H1 (cell line): ENCODE data around the gene PBX3.
"Not testable (repeated sequence)": the region's sequence is repeated elsewhere in the genome, so short reads cannot be mapped to it uniquely, and the experiment has no call there.

Experiments used
- BRCA1 ChIP-seq: IDR thresholded peaks from 2 replicates; pipeline ENCODE4 v1.6.1; 2012; ENCODE audit warnings: low read depth, low read length, improper control_type of control experiment
- EP300 ChIP-seq, 2 experiments: IDR thresholded peaks; 1 replicate in 1 of 2; 2 replicates in 1 of 2; pipeline ENCODE4 v1.6.1; 2011 to 2012; ENCODE audit warnings: low read depth in 2 of 2, low read length in 2 of 2, mild to moderate bottlenecking in 2 of 2, borderline replicate concordance in 1 of 2, inconsistent platforms in 1 of 2, moderate library complexity in 1 of 2
- EZH2 ChIP-seq: fragments of 200-600 bp; sonication (generic); IDR thresholded peaks from 2 replicates; pipeline ENCODE4 v1.7.1; 2012; ENCODE audit warnings: low read depth, mild to moderate bottlenecking, moderate library complexity, low read length, inconsistent platforms; ENCODE audit not compliant: severe bottlenecking
- HDAC2 ChIP-seq, 2 experiments: fragments of 300-600 bp in 1 of 2; sonication (generic) in 1 of 2; IDR thresholded peaks; 2 replicates each; pipeline ENCODE4 v1.6.1; 2011 to 2012; ENCODE audit warnings: low read depth in 2 of 2, low read length in 2 of 2, mild to moderate bottlenecking in 2 of 2, moderate library complexity in 2 of 2, borderline replicate concordance in 1 of 2, inconsistent platforms in 1 of 2
- JUN ChIP-seq: IDR thresholded peaks from 2 replicates; pipeline ENCODE4 v1.6.1; 2011; ENCODE audit warnings: low read depth, mild to moderate bottlenecking, improper control_type of control experiment, low read length
- POLR2A ChIP-seq, 2 experiments: IDR thresholded peaks; 1 replicate in 1 of 2; 2 replicates in 1 of 2; pipeline ENCODE4 v1.6.1; 2011; ENCODE audit warnings: low read depth in 2 of 2, low read length in 2 of 2, mild to moderate bottlenecking in 2 of 2; ENCODE audit errors: control extremely low read depth in 1 of 2
- POLR2AphosphoS5 ChIP-seq: IDR thresholded peaks from 2 replicates; pipeline ENCODE4 v1.6.1; 2011; ENCODE audit warnings: low read depth, low read length
- SIN3A ChIP-seq, 2 experiments: IDR thresholded peaks in 1 of 2; conservative IDR thresholded peaks in 1 of 2; 2 replicates each; pipeline ENCODE4 v1.6.1; 2011 to 2012; ENCODE audit warnings: low read length in 2 of 2, improper control_type of control experiment in 1 of 2, low read depth in 1 of 2, mild to moderate bottlenecking in 1 of 2
- SP2 ChIP-seq: IDR thresholded peaks from 2 replicates; pipeline ENCODE4 v1.6.1; 2012; ENCODE audit warnings: mild to moderate bottlenecking, low read length, inconsistent platforms
- SP4 ChIP-seq: IDR thresholded peaks from 2 replicates; pipeline ENCODE4 v1.6.1; 2012; ENCODE audit warnings: low read length, inconsistent platforms
- TF ChIP-seq, protein P1 (sequence below), 3 experiments: IDR thresholded peaks; 1 replicate in 2 of 3; 2 replicates in 1 of 3; pipeline versions ENCODE4 v1.5.1 to v1.6.1; 2011; ENCODE audit warnings: low read length in 3 of 3, mild to moderate bottlenecking in 3 of 3, inconsistent platforms in 2 of 3, low read depth in 1 of 3, moderate library complexity in 1 of 3; ENCODE audit not compliant: insufficient read depth in 1 of 3; ENCODE audit errors: control extremely low read depth in 1 of 3
- TF ChIP-seq, protein P2 (sequence below): IDR thresholded peaks from 2 replicates; pipeline ENCODE4 v1.6.1; 2011; ENCODE audit warnings: low read length, improper control_type of control experiment

- not testable (repeated sequence) for TF ChIP-seq BRCA1; HDAC2 (IDR thresholded peaks at IDR 0.05; ENCODE audit: borderline replicate concordance in 1 of 2, low read depth in 2 of 2, low read length in 2 of 2); EZH2; JUN; SIN3A (conservative IDR thresholded peaks at IDR 0.05 in 1 of 2, IDR thresholded peaks at IDR 0.05 in 1 of 2; ENCODE audit: low read depth in 1 of 2, low read length in 2 of 2); POLR2A (IDR thresholded peaks at IDR 0.05; ENCODE audit: control extremely low read depth in 1 of 2, low read depth in 2 of 2, low read length in 2 of 2); EP300 (IDR thresholded peaks at IDR 0.05; ENCODE audit: borderline replicate concordance in 1 of 2, low read depth in 2 of 2, low read length in 2 of 2); SP2; SP4; POLR2AphosphoS5
- TF ChIP-seq, protein P1, sequence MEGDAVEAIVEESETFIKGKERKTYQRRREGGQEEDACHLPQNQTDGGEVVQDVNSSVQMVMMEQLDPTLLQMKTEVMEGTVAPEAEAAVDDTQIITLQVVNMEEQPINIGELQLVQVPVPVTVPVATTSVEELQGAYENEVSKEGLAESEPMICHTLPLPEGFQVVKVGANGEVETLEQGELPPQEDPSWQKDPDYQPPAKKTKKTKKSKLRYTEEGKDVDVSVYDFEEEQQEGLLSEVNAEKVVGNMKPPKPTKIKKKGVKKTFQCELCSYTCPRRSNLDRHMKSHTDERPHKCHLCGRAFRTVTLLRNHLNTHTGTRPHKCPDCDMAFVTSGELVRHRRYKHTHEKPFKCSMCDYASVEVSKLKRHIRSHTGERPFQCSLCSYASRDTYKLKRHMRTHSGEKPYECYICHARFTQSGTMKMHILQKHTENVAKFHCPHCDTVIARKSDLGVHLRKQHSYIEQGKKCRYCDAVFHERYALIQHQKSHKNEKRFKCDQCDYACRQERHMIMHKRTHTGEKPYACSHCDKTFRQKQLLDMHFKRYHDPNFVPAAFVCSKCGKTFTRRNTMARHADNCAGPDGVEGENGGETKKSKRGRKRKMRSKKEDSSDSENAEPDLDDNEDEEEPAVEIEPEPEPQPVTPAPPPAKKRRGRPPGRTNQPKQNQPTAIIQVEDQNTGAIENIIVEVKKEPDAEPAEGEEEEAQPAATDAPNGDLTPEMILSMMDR (IDR thresholded peaks at IDR 0.05; ENCODE audit: control extremely low read depth in 1 of 3, insufficient read depth in 1 of 3, low read depth in 1 of 3, low read length in 3 of 3): not testable (repeated sequence)
- TF ChIP-seq, protein P2, sequence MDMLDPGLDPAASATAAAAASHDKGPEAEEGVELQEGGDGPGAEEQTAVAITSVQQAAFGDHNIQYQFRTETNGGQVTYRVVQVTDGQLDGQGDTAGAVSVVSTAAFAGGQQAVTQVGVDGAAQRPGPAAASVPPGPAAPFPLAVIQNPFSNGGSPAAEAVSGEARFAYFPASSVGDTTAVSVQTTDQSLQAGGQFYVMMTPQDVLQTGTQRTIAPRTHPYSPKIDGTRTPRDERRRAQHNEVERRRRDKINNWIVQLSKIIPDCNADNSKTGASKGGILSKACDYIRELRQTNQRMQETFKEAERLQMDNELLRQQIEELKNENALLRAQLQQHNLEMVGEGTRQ: not testable (repeated sequence)
These were observed 76.8 kb downstream of the PBX3 start for GRCh38 chr9:125823874-125824406.
